H1 (cell line): Measurements from ENCODE around the gene ALDOA. TPM values are rescaled to one million over a fixed set of nuclear protein-coding genes. Genes with fewer than 3 reads are reported as not detected.
A peak's percentile ranks its signal among the peaks of the same experiment; 100 is the strongest.

ENCODE experiments used
- BRCA1 ChIP-seq: IDR thresholded peaks from 2 replicates; pipeline ENCODE4 v1.6.1; 2012; ENCODE audit warnings: low read depth, low read length, improper control_type of control experiment
- EZH2 ChIP-seq: fragments of 200-600 bp; sonication (generic); IDR thresholded peaks from 2 replicates; pipeline ENCODE4 v1.7.1; 2012; ENCODE audit warnings: low read depth, mild to moderate bottlenecking, moderate library complexity, low read length, inconsistent platforms; ENCODE audit not compliant: severe bottlenecking
- FOSL1 ChIP-seq: IDR thresholded peaks from 2 replicates; pipeline ENCODE4 v1.6.1; 2011; ENCODE audit warnings: mild to moderate bottlenecking, low read depth, low read length, moderate library complexity; ENCODE audit not compliant: insufficient read depth
- JUN ChIP-seq: IDR thresholded peaks from 2 replicates; pipeline ENCODE4 v1.6.1; 2011; ENCODE audit warnings: low read depth, mild to moderate bottlenecking, improper control_type of control experiment, low read length
- KDM5A ChIP-seq: fragments of 200-600 bp; IDR thresholded peaks from 2 replicates; pipeline ENCODE4 v1.7.1; 2012; ENCODE audit warnings: mild to moderate bottlenecking, low read length, inconsistent platforms, mixed read lengths
- MAX ChIP-seq: IDR thresholded peaks from 2 replicates; pipeline ENCODE4 v1.6.1; 2012; ENCODE audit warnings: inconsistent platforms
- POLR2A ChIP-seq, 2 experiments: IDR thresholded peaks; 1 replicate in 1 of 2; 2 replicates in 1 of 2; pipeline ENCODE4 v1.6.1; 2011; ENCODE audit warnings: low read depth in 2 of 2, low read length in 2 of 2, mild to moderate bottlenecking in 2 of 2; ENCODE audit errors: control extremely low read depth in 1 of 2
- RAD21 ChIP-seq, 2 experiments: IDR thresholded peaks in 1 of 2; conservative IDR thresholded peaks in 1 of 2; 2 replicates each; pipeline ENCODE4 v1.6.1; 2011; ENCODE audit warnings: low read depth in 2 of 2, low read length in 2 of 2, improper control_type of control experiment in 1 of 2, inconsistent platforms in 1 of 2, mild to moderate bottlenecking in 1 of 2, moderate library complexity in 1 of 2
- RXRA ChIP-seq: IDR thresholded peaks from 2 replicates; pipeline ENCODE4 v1.6.1; 2011; ENCODE audit warnings: low read depth, mild to moderate bottlenecking, low read length, moderate library complexity; ENCODE audit not compliant: insufficient read depth
- SRF ChIP-seq: IDR thresholded peaks from 2 replicates; pipeline ENCODE4 v1.6.1; 2011; ENCODE audit warnings: mild to moderate bottlenecking, low read depth, low read length, moderate library complexity
- SUZ12 ChIP-seq: fragments of 200-600 bp; sonication (generic); IDR thresholded peaks from 2 replicates; pipeline ENCODE4 v1.6.1; 2012; ENCODE audit warnings: mild to moderate bottlenecking, inconsistent platforms, low read length, moderate library complexity, mixed read lengths
- polyA plus RNA-seq, 7 experiments: library from polyadenylated mRNA; depleted of rRNA in 3 of 7; stranded (reverse) in 5 of 7; unstranded in 2 of 7; fragments of >200 nt in 5 of 7; fragments of 200-250 nt in 2 of 7; gene quantifications; 1 replicate in 5 of 7; 2 replicates in 1 of 7; 4 replicates in 1 of 7; pipeline versions ENCODE4 v1.2.1 to v1.2.3, GENCODE V29; 2011 to 2013; ENCODE audit warnings: missing spikeins in 2 of 7, mixed read lengths in 2 of 7
- total RNA-seq: library from RNA; stranded (reverse); fragmentation: NEBNext Ultra II Directional; extraction: Animal tissue kit (Norgen Biotek cat#: 25700); gene quantifications from 2 replicates; pipeline ENCODE4 v1.2.1, GENCODE V29; 2021

Gene ALDOA
- total and polyA plus RNA-seq, 2 of the 8 experiments (the other 6 are each of a cell fraction or from before 2014, with no cell fraction given): 1,072 to 1,083 TPM

GRCh38 chr16:30091474-30092372, 26.2 kb downstream of the ALDOA start, which contains the start of gene TBX6 (continued):
- TF ChIP-seq KDM5A (no peak), MAX (no peak), SUZ12 (no peak), RAD21 (IDR thresholded peaks at IDR 0.05 in 1 of 2, conservative IDR thresholded peaks at IDR 0.05 in 1 of 2; ENCODE audit: low read depth in 2 of 2, low read length in 2 of 2) (peak; percentile 60 to 70), RXRA (no peak), SRF (no peak), POLR2A (IDR thresholded peaks at IDR 0.05; ENCODE audit: control extremely low read depth in 1 of 2, low read depth in 2 of 2, low read length in 2 of 2) (peak in 1 of 2 experiments; percentile 8; a peak in 1 of 3 replicates), BRCA1 (0 out of 2 replicates have a peak, but pooled peaks have one; percentile 7), EZH2 (no peak), FOSL1 (no peak), JUN (no peak)
